Esophagus muscularis mucosa (tissue), 4 donors: ENCODE measurements around the gene PMM2. TPM values are rescaled to one million over a fixed set of nuclear protein-coding genes. Genes with fewer than 3 reads are reported as not detected.

Source experiments
- DNase-seq: peaks from one replicate; pipeline ENCODE4 v3.0.0-alpha.2; 2017; ENCODE audit errors: extremely low spot score
- H3K27ac ChIP-seq, 4 donors: fragments of 200-600 bp; sonication (generic); replicated peaks in 1 of 4; 1 replicate in 3 of 4; 2 replicates in 1 of 4; pipeline ENCODE4 v1.5.1; 2016 to 2019; ENCODE audit warnings: mild to moderate bottlenecking in 1 of 4
- H3K27me3 ChIP-seq, 4 donors: fragments of 200-600 bp; sonication (generic); one replicate each; pipeline versions ENCODE4 v1.5.1 to v1.6.0; 2016 to 2019
- H3K36me3 ChIP-seq, 4 donors: fragments of 200-600 bp; sonication (generic); one replicate each; pipeline ENCODE4 v1.5.1; 2016 to 2019
- H3K4me1 ChIP-seq, 4 donors: fragments of 200-600 bp; sonication (generic); one replicate each; pipeline ENCODE4 v1.5.1; 2016 to 2019
- H3K4me3 ChIP-seq, 4 donors: fragments of 200-600 bp; sonication (generic); 1 replicate in 2 of 4; 2 replicates in 2 of 4; pipeline ENCODE4 v1.5.1; 2016 to 2019; ENCODE audit warnings: mild to moderate bottlenecking in 4 of 4, moderate library complexity in 1 of 4
- H3K9me3 ChIP-seq, 4 donors: fragments of 200-600 bp; sonication (generic); 1 replicate in 3 of 4; 2 replicates in 1 of 4; pipeline ENCODE4 v1.5.1; 2016 to 2019
- EP300 ChIP-seq: sonication (generic); formaldehyde crosslinking; IDR thresholded peaks from one replicate; pipeline ENCODE4 v1.6.1; 2017; ENCODE audit warnings: antibody characterized with exemption
- POLR2A ChIP-seq: fragments of 450-650 bp; IDR thresholded peaks from one replicate; pipeline ENCODE4 v1.6.1; 2017; ENCODE audit warnings: antibody characterized with exemption, moderate library complexity, mild to moderate bottlenecking, low read depth
- POLR2AphosphoS5 ChIP-seq, 2 donors: sonication (generic); formaldehyde crosslinking; IDR thresholded peaks; one replicate each; pipeline ENCODE4 v1.6.1; 2017; ENCODE audit warnings: antibody characterized with exemption in 2 of 2
- WGBS: methylation state at CpG from one replicate; pipeline ENCODE4 v1.1.5; 2018; 5-methylcytosine and 5-hydroxymethylcytosine counted together
- intact Hi-C: fragments of 100-400 bp; cut with DNase I; formaldehyde crosslinking; loops from one replicate; pipeline ENCODE4 v1.15.1; 2023
- total RNA-seq, 4 donors: library from RNA; depleted of rRNA; stranded (reverse); fragments of >200 nt; gene quantifications; one replicate each; pipeline versions ENCODE4 v1.1.0 to v1.2.1, GENCODE V29; 2016
- TF ChIP-seq, protein P1 (sequence below), 3 experiments: fragments of 200-600 bp in 2 of 3; fragments of 450-650 bp in 1 of 3; sonication (generic) in 2 of 3; IDR thresholded peaks; one replicate each; pipeline ENCODE4 v1.5.1; 2017 to 2019; ENCODE audit warnings: antibody characterized with exemption in 3 of 3, mild to moderate bottlenecking in 2 of 3, moderate library complexity in 1 of 3

PMM2 gene
- total RNA-seq, 4 donors from 2014 or later: 19.6 to 34.3 (median 23.5) TPM

- H3K27ac ChIP-seq: peak overlapping the region; percentile 74 to 87 (median 84)
- 15% methylated on average over 8 of the region's 16 CpGs for WGBS
- no peak for TF ChIP-seq POLR2AphosphoS5 (IDR thresholded peaks at IDR 0.05)
- peaks cover 0 to 13% (median 3%) of the 10 kb centered on the region in 4 donors for H3K27me3 ChIP-seq
- H3K36me3 ChIP-seq: no peaks in the 10 kb centered on the region
- peak overlapping the region; percentile 66 to 77 (median 72) for H3K4me3 ChIP-seq
- DNase-seq: no peak
- no peaks in the 10 kb centered on the region for H3K9me3 ChIP-seq
- intact Hi-C loops: loop anchor here (5.0 kb wide), 1 partner anchor 70 kb away; the partner anchor contains the start of genes PMM2 and TMEM186
- H3K4me1 ChIP-seq: peaks cover 55 to 80% (median 75%) of the 10 kb centered on the region in 4 donors
Measured at GRCh38 chr16:8866884-8867215, 69.2 kb downstream of the PMM2 start.

GRCh38 chr16:8867216-8867931 is 69.7 kb downstream of the PMM2 start:
- H3K27me3 ChIP-seq: peaks cover 0 to 13% (median 3%) of the 10 kb centered on the region in 4 donors
- DNase-seq: no peak
- intact Hi-C loops: loop anchor here (5.0 kb wide), 1 partner anchor 70 kb away; the partner anchor contains the start of genes PMM2 and TMEM186
- WGBS: 5% methylated on average over 34 of the region's 35 CpGs
- TF ChIP-seq POLR2AphosphoS5 (IDR thresholded peaks at IDR 0.05) (no peak), POLR2A (no peak), EP300 (no peak)
- TF ChIP-seq, protein P1, sequence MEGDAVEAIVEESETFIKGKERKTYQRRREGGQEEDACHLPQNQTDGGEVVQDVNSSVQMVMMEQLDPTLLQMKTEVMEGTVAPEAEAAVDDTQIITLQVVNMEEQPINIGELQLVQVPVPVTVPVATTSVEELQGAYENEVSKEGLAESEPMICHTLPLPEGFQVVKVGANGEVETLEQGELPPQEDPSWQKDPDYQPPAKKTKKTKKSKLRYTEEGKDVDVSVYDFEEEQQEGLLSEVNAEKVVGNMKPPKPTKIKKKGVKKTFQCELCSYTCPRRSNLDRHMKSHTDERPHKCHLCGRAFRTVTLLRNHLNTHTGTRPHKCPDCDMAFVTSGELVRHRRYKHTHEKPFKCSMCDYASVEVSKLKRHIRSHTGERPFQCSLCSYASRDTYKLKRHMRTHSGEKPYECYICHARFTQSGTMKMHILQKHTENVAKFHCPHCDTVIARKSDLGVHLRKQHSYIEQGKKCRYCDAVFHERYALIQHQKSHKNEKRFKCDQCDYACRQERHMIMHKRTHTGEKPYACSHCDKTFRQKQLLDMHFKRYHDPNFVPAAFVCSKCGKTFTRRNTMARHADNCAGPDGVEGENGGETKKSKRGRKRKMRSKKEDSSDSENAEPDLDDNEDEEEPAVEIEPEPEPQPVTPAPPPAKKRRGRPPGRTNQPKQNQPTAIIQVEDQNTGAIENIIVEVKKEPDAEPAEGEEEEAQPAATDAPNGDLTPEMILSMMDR (IDR thresholded peaks at IDR 0.05): no peak
- H3K27ac ChIP-seq: peak overlapping the region; percentile 74 to 87 (median 84)
- H3K36me3 ChIP-seq: no peaks in the 10 kb centered on the region
- H3K4me1 ChIP-seq: peaks cover 50 to 75% (median 70%) of the 10 kb centered on the region in 4 donors
- H3K9me3 ChIP-seq: no peaks in the 10 kb centered on the region
- peak overlapping the region; percentile 66 to 77 (median 72) for H3K4me3 ChIP-seq

DNA sequence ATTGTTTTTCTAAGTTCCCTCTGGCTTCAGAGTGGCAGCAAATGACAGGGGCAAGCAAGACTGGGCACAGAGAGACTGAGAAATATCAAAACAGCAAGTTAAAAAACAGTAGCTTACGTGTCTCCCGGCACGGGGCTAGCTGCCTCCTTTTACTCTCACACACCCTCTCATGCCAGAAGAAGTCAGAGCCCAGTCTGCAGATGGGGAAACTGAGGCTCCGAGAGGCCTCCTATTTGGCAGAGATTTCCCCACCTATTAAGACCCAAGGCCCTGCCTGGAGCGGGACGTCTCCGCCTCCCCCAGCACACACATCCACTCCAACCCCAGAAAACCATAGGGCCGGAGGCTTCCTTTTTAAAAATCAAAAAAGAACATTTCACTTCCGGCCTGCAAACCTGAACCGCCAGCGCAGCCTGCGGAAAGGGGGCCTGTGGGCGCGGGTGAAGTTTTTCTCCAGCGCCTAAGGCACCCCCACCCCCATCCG is 70.3 kb downstream of the PMM2 start:
- 0% methylated on average over 15 of the region's 16 CpGs for WGBS
- Histone ChIP-seq H3K9me3 (no peaks in the 10 kb centered on the region), H3K36me3 (no peaks in the 10 kb centered on the region), H3K4me3 (peak overlapping the region; percentile 66 to 77 (median 72)), H3K27ac (peak overlapping the region; percentile 74 to 87 (median 84)), H3K4me1 (peaks cover 44 to 69% (median 64%) of the 10 kb centered on the region in 4 donors), H3K27me3 (peaks cover 0 to 13% (median 3%) of the 10 kb centered on the region in 4 donors)
- no peak for DNase-seq
- TF ChIP-seq POLR2AphosphoS5 (IDR thresholded peaks at IDR 0.05) (no peak), EP300 (no peak), POLR2A (no peak)
- TF ChIP-seq, protein P1 (IDR thresholded peaks at IDR 0.05): no peak
- intact Hi-C loops: loop anchor here (5.0 kb wide), 1 partner anchor 71 kb away; the partner anchor contains the start of genes PMM2 and TMEM186

- intact Hi-C loops: loop anchor here (5.0 kb wide), 1 partner anchor 71 kb away; the partner anchor contains the start of genes PMM2 and TMEM186
- Histone ChIP-seq H3K4me1 (peaks cover 38 to 63% (median 57%) of the 10 kb centered on the region in 4 donors), H3K9me3 (no peaks in the 10 kb centered on the region), H3K27ac (peak within 1 kb of the TSS; percentile 74 to 87 (median 84)), H3K27me3 (peaks cover 0 to 13% (median 3%) of the 10 kb centered on the region in 4 donors), H3K4me3 (peak within 1 kb of the TSS; percentile 66 to 77 (median 72)), H3K36me3 (no peaks in the 10 kb centered on the region)
- TF ChIP-seq, protein P1 (IDR thresholded peaks at IDR 0.05): no peak
- TF ChIP-seq POLR2AphosphoS5 (IDR thresholded peaks at IDR 0.05): peak; percentile 41 to 83
- TF ChIP-seq EP300: no peak
- no peak for TF ChIP-seq POLR2A
- WGBS: 0% methylated on average over 15 of the region's 83 CpGs
- DNase-seq: peak; percentile 96
Measured at GRCh38 chr16:8868416-8869211, 71.0 kb downstream of the PMM2 start, which contains the start of gene CARHSP1. CARHSP1 (minus strand) TSS chr16:8869006; CDS start chr16:8859328, 9,678 bp downstream.
